ENCODE data around the gene DYSF. TPM values are rescaled to one million over a fixed set of nuclear protein-coding genes. Genes with fewer than 3 reads are reported as not detected.

The DYSF gene
- total RNA-seq, 1 experiment from 2014 or later, result 2.2 TPM

GRCh38 chr2:71528749-71529148 lies 75.4 kb downstream of the DYSF start:
- H3K36me3 ChIP-seq (ENCODE audit: control insufficient read depth, insufficient read depth, low read length), result no peaks in the 10 kb centered on the region
- no peak overlapping the region for H3K4me3 ChIP-seq (ENCODE audit: low read depth, low read length)
- no TSS peak for BruUV-seq (replicated peaks)
- intact Hi-C loops (cut with micrococcal nuclease; ENCODE audit: unreplicated experiment), result no loop called here
- no peaks in the 10 kb centered on the region for H3K9me3 ChIP-seq
- no peaks in the 10 kb centered on the region for H3K4me1 ChIP-seq
- no peaks in the 10 kb centered on the region for H3K9me3 Mint-ChIP-seq (ENCODE audit: unreplicated experiment)
- no peak for TF ChIP-seq CTCF (IDR thresholded peaks at IDR 0.05; ENCODE audit: insufficient read depth in 1 of 2, low read depth in 1 of 2, low read length in 1 of 2, severe bottlenecking in 1 of 2, unreplicated experiment in 1 of 2)
- DNase-seq, result no peak
- ChIA-PET POLR2A (no interaction called here), CTCF (no interaction called here)
- H3K4me1 Mint-ChIP-seq (ENCODE audit: low read depth, unreplicated experiment), result no peaks in the 10 kb centered on the region
- H3K4me3 Mint-ChIP-seq (ENCODE audit: unreplicated experiment), result no peak overlapping the region
- H3K27me3 Mint-ChIP-seq (ENCODE audit: insufficient read depth, unreplicated experiment), result peaks cover 17% of the 10 kb centered on the region
- no peak overlapping the region for H3K27ac Mint-ChIP-seq (ENCODE audit: unreplicated experiment)
- no peaks in the 10 kb centered on the region for H3K36me3 Mint-ChIP-seq (ENCODE audit: insufficient read depth, unreplicated experiment)
- no peaks in the 10 kb centered on the region; the same call in 1 of the 2 replicates for H3K27me3 ChIP-seq (replicated peaks; ENCODE audit: control insufficient read depth, insufficient read depth, low read length)

GRCh38 chr2:71530211-71530610 lies 76.8 kb downstream of the DYSF start:
- CTCF ChIA-PET, result interaction anchor here (0.6 to 1.0 kb wide), 6 partner anchors 20 to 1065 kb away, joined by 3 to 6 read pairs (median 3); no protein-coding TSS in a partner anchor
- DNase-seq, result no peak
- no peaks in the 10 kb centered on the region for H3K36me3 Mint-ChIP-seq (ENCODE audit: insufficient read depth, unreplicated experiment)
- no peak overlapping the region for H3K27ac Mint-ChIP-seq (ENCODE audit: unreplicated experiment)
- H3K9me3 ChIP-seq, result no peaks in the 10 kb centered on the region
- no peak overlapping the region for H3K4me3 ChIP-seq (ENCODE audit: low read depth, low read length)
- TF ChIP-seq CTCF (IDR thresholded peaks at IDR 0.05; ENCODE audit: insufficient read depth in 1 of 2, low read depth in 1 of 2, low read length in 1 of 2, severe bottlenecking in 1 of 2, unreplicated experiment in 1 of 2), result no peak
- no peaks in the 10 kb centered on the region for H3K9me3 Mint-ChIP-seq (ENCODE audit: unreplicated experiment)
- no TSS peak for BruUV-seq (replicated peaks)
- POLR2A ChIA-PET, result no interaction called here
- no peaks in the 10 kb centered on the region for H3K36me3 ChIP-seq (ENCODE audit: control insufficient read depth, insufficient read depth, low read length)
- H3K4me3 Mint-ChIP-seq (ENCODE audit: unreplicated experiment), result no peak overlapping the region
- no peaks in the 10 kb centered on the region; the same call in 1 of the 2 replicates for H3K27me3 ChIP-seq (replicated peaks; ENCODE audit: control insufficient read depth, insufficient read depth, low read length)
- intact Hi-C loops (cut with micrococcal nuclease; ENCODE audit: unreplicated experiment), result no loop called here
- H3K4me1 ChIP-seq, result no peaks in the 10 kb centered on the region
- peaks cover 12% of the 10 kb centered on the region for H3K27me3 Mint-ChIP-seq (ENCODE audit: insufficient read depth, unreplicated experiment)
- no peaks in the 10 kb centered on the region for H3K4me1 Mint-ChIP-seq (ENCODE audit: low read depth, unreplicated experiment)

GRCh38 chr2:71530641-71531332 lies 77.4 kb downstream of the DYSF start:
- Mint-ChIP-seq H3K4me3 (ENCODE audit: unreplicated experiment) (no peak overlapping the region), H3K27ac (ENCODE audit: unreplicated experiment) (no peak overlapping the region), H3K27me3 (ENCODE audit: insufficient read depth, unreplicated experiment) (peaks cover 12% of the 10 kb centered on the region), H3K36me3 (ENCODE audit: insufficient read depth, unreplicated experiment) (no peaks in the 10 kb centered on the region), H3K9me3 (ENCODE audit: unreplicated experiment) (no peaks in the 10 kb centered on the region), H3K4me1 (ENCODE audit: low read depth, unreplicated experiment) (no peaks in the 10 kb centered on the region)
- POLR2A ChIA-PET, result no interaction called here
- no peaks in the 10 kb centered on the region; the same call in 1 of the 2 replicates for H3K27me3 ChIP-seq (replicated peaks; ENCODE audit: control insufficient read depth, insufficient read depth, low read length)
- no TSS peak for BruUV-seq (replicated peaks)
- intact Hi-C loops (cut with micrococcal nuclease; ENCODE audit: unreplicated experiment), result no loop called here
- CTCF ChIA-PET, result interaction anchor here (0.6 to 1.0 kb wide), 6 partner anchors 20 to 1066 kb away, joined by 3 to 6 read pairs (median 3); no protein-coding TSS in a partner anchor
- TF ChIP-seq CTCF (IDR thresholded peaks at IDR 0.05; ENCODE audit: insufficient read depth in 1 of 2, low read depth in 1 of 2, low read length in 1 of 2, severe bottlenecking in 1 of 2, unreplicated experiment in 1 of 2), result peak; percentile 69 to 85
- no peaks in the 10 kb centered on the region for H3K4me1 ChIP-seq
- no peak overlapping the region for H3K4me3 ChIP-seq (ENCODE audit: low read depth, low read length)
- H3K9me3 ChIP-seq, result no peaks in the 10 kb centered on the region
- H3K36me3 ChIP-seq (ENCODE audit: control insufficient read depth, insufficient read depth, low read length), result no peaks in the 10 kb centered on the region
- peak in 1 of 2 experiments; percentile 65 for DNase-seq

Measured in Caco-2 (cell line).